H1 (cell line): ENCODE results near the gene CNNM2. TPM values are rescaled to one million over a fixed set of nuclear protein-coding genes. Genes with fewer than 3 reads are reported as not detected.

Experiments used
- CTCF ChIA-PET: fragments of 300-600 bp; sonication (Branson Sonifier 250); formaldehyde crosslinking; loops from one replicate; lab custom pipeline; 2021; ENCODE audit not compliant: partially characterized antibody; lab: Charles Lee
- POLR2A ChIA-PET: fragments of 300-600 bp; sonication (Branson Sonifier 250); formaldehyde crosslinking; loops from one replicate; lab custom pipeline; 2021; ENCODE audit warnings: inconsistent platforms; ENCODE audit not compliant: partially characterized antibody; lab: Charles Lee
- DNase-seq, 2 experiments: peaks; one replicate each; pipeline versions ENCODE4 v3.0.0 to v3.0.0-alpha.2; 2010 to 2022; ENCODE audit warnings: low spot score in 2 of 2, low read depth in 1 of 2, mixed read lengths in 1 of 2
- FAIRE-seq: peaks from 2 replicates; lab custom pipeline; 2011; peaks lifted over from hg19 to GRCh38; lab: Jason Lieb, UNC
- H2AFZ ChIP-seq: 2 replicates; pipeline ENCODE4 v1.8.1; 2012; ENCODE audit warnings: low read length, inconsistent platforms
- H2AK5ac ChIP-seq: 2 replicates; pipeline ENCODE4 v1.6.1; 2013; ENCODE audit warnings: low read depth, low read length
- H2BK120ac ChIP-seq: replicated peaks from 2 replicates; pipeline ENCODE3; 2013; ENCODE audit warnings: low read depth, low read length, inconsistent platforms
- H2BK12ac ChIP-seq: 2 replicates; pipeline ENCODE4 v1.6.1; 2013; ENCODE audit warnings: low read depth, low read length
- H2BK15ac ChIP-seq: 2 replicates; pipeline ENCODE4 v1.6.1; 2013; ENCODE audit warnings: low read length
- H2BK20ac ChIP-seq: 2 replicates; pipeline ENCODE4 v1.6.1; 2013; ENCODE audit warnings: low read length
- H2BK5ac ChIP-seq: 2 replicates; pipeline ENCODE4 v1.6.1; 2013; ENCODE audit warnings: low read depth, low read length
- H3K14ac ChIP-seq: 2 replicates; pipeline ENCODE4 v1.6.1; 2013; ENCODE audit warnings: inconsistent platforms; ENCODE audit not compliant: insufficient read length
- H3K18ac ChIP-seq: 2 replicates; pipeline ENCODE4 v1.6.1; 2013; ENCODE audit warnings: low read length; ENCODE audit errors: extremely low read depth
- H3K23ac ChIP-seq: 2 replicates; pipeline ENCODE4 v1.6.1; 2013; ENCODE audit warnings: inconsistent platforms; ENCODE audit not compliant: insufficient read length
- H3K23me2 ChIP-seq: 2 replicates; pipeline ENCODE4 v1.6.1; 2013; ENCODE audit warnings: low read depth, low read length
- H3K27ac ChIP-seq: 2 replicates; pipeline ENCODE4 v1.6.1; 2011; ENCODE audit warnings: low read depth, low read length, inconsistent platforms
- H3K27me3 ChIP-seq, 4 experiments: replicated peaks in 1 of 4; 1 replicate in 1 of 4; 2 replicates in 3 of 4; pipeline versions ENCODE4 v1.6.1 to v1.8.1; 2011 to 2013; ENCODE audit warnings: low read length in 3 of 4, mild to moderate bottlenecking in 3 of 4, inconsistent platforms in 2 of 4, mixed read lengths in 2 of 4, moderate library complexity in 1 of 4; ENCODE audit not compliant: control insufficient read depth in 3 of 4, insufficient read depth in 3 of 4; ENCODE audit errors: extremely low read depth in 1 of 4
- H3K36me3 ChIP-seq, 4 experiments: 2 replicates each; pipeline versions ENCODE4 v1.6.1 to v1.8.1; 2011 to 2013; ENCODE audit warnings: mild to moderate bottlenecking in 4 of 4, low read length in 3 of 4, moderate library complexity in 2 of 4, control low read depth in 1 of 4, inconsistent platforms in 1 of 4; ENCODE audit not compliant: insufficient read depth in 4 of 4, control insufficient read depth in 2 of 4
- H3K4ac ChIP-seq: replicated peaks from 2 replicates; pipeline ENCODE3; 2013; ENCODE audit warnings: low read length, low read depth, mixed read lengths, inconsistent platforms; ENCODE audit not compliant: insufficient read length
- H3K4me1 ChIP-seq, 4 experiments: replicated peaks in 1 of 4; 1 replicate in 1 of 4; 2 replicates in 3 of 4; pipeline versions ENCODE4 v1.6.1 to v1.8.1; 2011 to 2013; ENCODE audit warnings: low read length in 3 of 4, inconsistent platforms in 2 of 4, mixed read lengths in 1 of 4; ENCODE audit not compliant: insufficient read depth in 4 of 4, control insufficient read depth in 3 of 4
- H3K4me2 ChIP-seq, 2 experiments: 2 replicates each; pipeline versions ENCODE4 v1.6.1 to v1.8.1; 2011 to 2013; ENCODE audit warnings: low read depth in 2 of 2, low read length in 2 of 2, control low read depth in 1 of 2, inconsistent platforms in 1 of 2, mild to moderate bottlenecking in 1 of 2; ENCODE audit not compliant: insufficient read depth in 1 of 2
- H3K4me3 ChIP-seq, 4 experiments: fragments of 200-600, 300-600 bp in 1 of 4; sonication (generic), shearing (Covaris generic), sonication (Bioruptor Twin) in 1 of 4; 2 replicates each; pipeline versions ENCODE4 v1.5.1 to v1.8.1; 2011 to 2016; ENCODE audit warnings: low read length in 4 of 4, low read depth in 3 of 4, control low read depth in 2 of 4, inconsistent platforms in 2 of 4, mild to moderate bottlenecking in 2 of 4, mixed read lengths in 1 of 4, moderate library complexity in 1 of 4; ENCODE audit not compliant: insufficient read depth in 2 of 4; ENCODE audit errors: extremely low read depth in 1 of 4
- H3K56ac ChIP-seq: replicated peaks from 2 replicates; pipeline ENCODE3; 2013; ENCODE audit warnings: low read depth, mild to moderate bottlenecking, mixed read lengths, low read length, inconsistent platforms; ENCODE audit not compliant: insufficient read length
- H3K79me1 ChIP-seq: 2 replicates; pipeline ENCODE4 v1.6.1; 2013; ENCODE audit warnings: low read depth, low read length, control low read depth
- H3K79me2 ChIP-seq, 2 experiments: 2 replicates each; pipeline versions ENCODE4 v1.6.1 to v1.8.1; 2012 to 2013; ENCODE audit warnings: low read length in 2 of 2, mild to moderate bottlenecking in 2 of 2, inconsistent platforms in 1 of 2; ENCODE audit not compliant: insufficient read depth in 2 of 2, control insufficient read depth in 1 of 2
- H3K9ac ChIP-seq, 4 experiments: replicated peaks in 1 of 4; 1 replicate in 1 of 4; 2 replicates in 3 of 4; pipeline versions ENCODE4 v1.6.1 to v1.8.1; 2011 to 2013; ENCODE audit warnings: low read depth in 3 of 4, low read length in 3 of 4, control low read depth in 2 of 4, mild to moderate bottlenecking in 2 of 4, moderate library complexity in 2 of 4, inconsistent platforms in 1 of 4; ENCODE audit errors: extremely low read depth in 1 of 4
- H3K9me3 ChIP-seq, 2 experiments: 2 replicates each; pipeline versions ENCODE4 v1.6.1 to v1.8.1; 2012 to 2013; ENCODE audit warnings: mild to moderate bottlenecking in 2 of 2, moderate library complexity in 2 of 2, control low read depth in 1 of 2, inconsistent platforms in 1 of 2, low read depth in 1 of 2, low read length in 1 of 2, mixed read lengths in 1 of 2; ENCODE audit not compliant: insufficient read depth in 2 of 2
- H4K20me1 ChIP-seq, 2 experiments: replicated peaks in 1 of 2; 2 replicates each; pipeline versions ENCODE3 to v1.8.1; 2011 to 2013; ENCODE audit warnings: inconsistent platforms in 2 of 2, low read length in 2 of 2, mild to moderate bottlenecking in 1 of 2; ENCODE audit not compliant: insufficient read depth in 2 of 2, control insufficient read depth in 1 of 2
- H4K5ac ChIP-seq: 2 replicates; pipeline ENCODE4 v1.6.1; 2013; ENCODE audit warnings: low read length, low read depth, mixed read lengths, inconsistent platforms; ENCODE audit not compliant: insufficient read length
- H4K8ac ChIP-seq: 2 replicates; pipeline ENCODE4 v1.8.0; 2013; ENCODE audit warnings: mild to moderate bottlenecking, moderate library complexity, low read length, inconsistent platforms; ENCODE audit not compliant: insufficient read depth; ENCODE audit errors: extremely low read depth
- H4K91ac ChIP-seq: replicated peaks from 2 replicates; pipeline ENCODE3; 2013; ENCODE audit warnings: low read length, mixed read lengths, inconsistent platforms; ENCODE audit not compliant: insufficient read length
- NANOG ChIP-seq: IDR thresholded peaks from 2 replicates; pipeline ENCODE4 v1.6.1; 2011; ENCODE audit warnings: low read length, low read depth, mild to moderate bottlenecking, inconsistent platforms; ENCODE audit not compliant: insufficient read depth, poor library complexity, severe bottlenecking
- WGBS, 2 experiments: shearing (Covaris generic) in 1 of 2; methylation state at CpG; one replicate each; pipeline versions ENCODE4 v1.1.6 to v1.1.7; 2013 to 2015; ENCODE audit warnings: low lambda C conversion rate in 2 of 2, mixed read lengths in 2 of 2, inconsistent platforms in 1 of 2, low coverage in 1 of 2, missing lambda C conversion rate in 1 of 2; ENCODE audit not compliant: insufficient replicate concordance in 2 of 2, insufficient coverage in 1 of 2, insufficient read length in 1 of 2; ENCODE audit errors: extremely low coverage in 1 of 2, missing lambda C conversion rate in 1 of 2; 5-methylcytosine and 5-hydroxymethylcytosine counted together
- polyA plus RNA-seq, 7 experiments: library from polyadenylated mRNA; depleted of rRNA in 3 of 7; stranded (reverse) in 5 of 7; unstranded in 2 of 7; fragments of >200 nt in 5 of 7; fragments of 200-250 nt in 2 of 7; gene quantifications; 1 replicate in 5 of 7; 2 replicates in 1 of 7; 4 replicates in 1 of 7; pipeline versions ENCODE4 v1.2.1 to v1.2.3, GENCODE V29; 2011 to 2013; ENCODE audit warnings: missing spikeins in 2 of 7, mixed read lengths in 2 of 7
- total RNA-seq: library from RNA; stranded (reverse); fragmentation: NEBNext Ultra II Directional; extraction: Animal tissue kit (Norgen Biotek cat#: 25700); gene quantifications from 2 replicates; pipeline ENCODE4 v1.2.1, GENCODE V29; 2021

The CNNM2 gene
- total and polyA plus RNA-seq, 2 of the 8 experiments (the other 6 are each of a cell fraction or from before 2014, with no cell fraction given), result 7.3 to 23.6 TPM

DNA sequence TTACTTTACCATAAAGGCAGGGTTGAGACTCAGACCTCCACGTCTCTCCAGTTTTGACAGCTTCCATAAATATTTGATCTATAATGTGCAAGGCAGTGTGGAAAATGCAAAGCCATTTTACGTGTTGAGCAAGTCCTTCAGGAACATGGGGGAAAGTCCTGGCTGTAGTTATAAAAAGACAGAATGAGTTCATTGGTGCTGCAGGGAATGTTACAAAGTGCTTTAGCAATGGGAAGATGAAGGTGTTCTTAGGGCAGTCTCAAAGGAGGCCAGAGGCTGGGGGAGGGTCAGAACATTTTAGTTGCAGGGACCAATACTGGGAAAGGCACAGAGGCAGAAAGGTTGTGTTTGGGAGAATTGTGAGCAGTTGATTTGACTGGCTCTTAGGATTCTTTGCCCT lies 27.9 kb downstream of the CNNM2 start:
- FAIRE-seq, result peak; percentile 58
- H2AK5ac ChIP-seq, result no peak overlapping the region
- H3K36me3 ChIP-seq, result no peaks in the 10 kb centered on the region
- CTCF ChIA-PET, result interaction anchor here (0.9 to 1.5 kb wide), 3 partner anchors 48 to 111 kb away, joined by 3 to 4 read pairs (median 3); no protein-coding TSS in a partner anchor
- DNase-seq, result no peak
- no peak overlapping the region; the same call in 1 of the 2 replicates for H2BK12ac ChIP-seq
- no peak overlapping the region for H3K56ac ChIP-seq
- no peaks in the 10 kb centered on the region for H3K23me2 ChIP-seq
- no peak overlapping the region for H4K5ac ChIP-seq
- H3K9ac ChIP-seq, result no peak overlapping the region
- H3K9me3 ChIP-seq, result no peaks in the 10 kb centered on the region
- no peak overlapping the region for H3K14ac ChIP-seq
- no peak overlapping the region for H3K27ac ChIP-seq
- no peak overlapping the region for H4K8ac ChIP-seq
- H2AFZ ChIP-seq, result no peak overlapping the region
- no peak overlapping the region for H3K4me3 ChIP-seq
- 82% methylated on average over 2 of the region's 2 CpGs; no CpG with 5 or more reads in 1 of the 2 experiments for WGBS, 2 experiments
- H3K18ac ChIP-seq, result no peak overlapping the region
- no peak overlapping the region for H3K4me2 ChIP-seq
- peaks cover 3% of the 10 kb centered on the region for H3K79me1 ChIP-seq
- no peak overlapping the region for H2BK20ac ChIP-seq
- H4K20me1 ChIP-seq, result no peaks in the 10 kb centered on the region
- no peak overlapping the region for H3K23ac ChIP-seq
- H2BK5ac ChIP-seq, result no peak overlapping the region
- no peaks in the 10 kb centered on the region for H3K27me3 ChIP-seq
- H3K4me1 ChIP-seq, result peaks cover 0 to 3% (median 0%) of the 10 kb centered on the region in 4 experiments; a peak in 3 of 7 replicates
- H3K4ac ChIP-seq, result no peak overlapping the region
- H2BK15ac ChIP-seq, result no peak overlapping the region
- no peaks in the 10 kb centered on the region for H3K79me2 ChIP-seq
- POLR2A ChIA-PET, result interaction anchor here (1.1 kb wide), 1 partner anchor 17 kb away, joined by 3 read pairs; no protein-coding TSS in a partner anchor
- H2BK120ac ChIP-seq, result no peak overlapping the region
- no peak overlapping the region for H4K91ac ChIP-seq
- TF ChIP-seq NANOG, result no peak
